Omental fat pad (tissue), 4 donors: ENCODE measurements around the gene COMMD4. TPM values are rescaled to one million over a fixed set of nuclear protein-coding genes. Genes with fewer than 3 reads are reported as not detected.

Experiments
- ATAC-seq: fragments of 150-250 bp; one replicate; pipeline ENCODE4 v1.9.1; 2016; ENCODE audit warnings: mild to moderate bottlenecking, moderate library complexity; ENCODE audit not compliant: low FRiP score
- DNase-seq: peaks from one replicate; pipeline ENCODE4 v3.0.0-alpha.2; 2019; ENCODE audit warnings: low spot score
- CTCF ChIP-seq, 3 donors: fragments of 450-650 bp; IDR thresholded peaks; one replicate each; pipeline ENCODE4 v1.5.1; 2016 to 2017; ENCODE audit warnings: antibody characterized with exemption in 3 of 3, mild to moderate bottlenecking in 3 of 3, moderate library complexity in 2 of 3
- total RNA-seq, 4 donors: library from RNA; depleted of rRNA; stranded (reverse); fragments of >200 nt; gene quantifications; one replicate each; pipeline ENCODE4 v1.1.0, GENCODE V29; 2016

Gene COMMD4
- total RNA-seq, 4 donors from 2014 or later, result 41.4 to 71.6 (median 50.7) TPM

- TF ChIP-seq CTCF (IDR thresholded peaks at IDR 0.05), result no peak
- DNase-seq (no peak), ATAC-seq (no peak)
These were observed 23.8 kb downstream of the COMMD4 start for GRCh38 chr15:75359537-75360250.

GRCh38 chr15:75360391-75360790 lies 24.5 kb downstream of the COMMD4 start:
- ATAC-seq (no peak), DNase-seq (no peak)
- TF ChIP-seq CTCF (IDR thresholded peaks at IDR 0.05), result no peak

DNA sequence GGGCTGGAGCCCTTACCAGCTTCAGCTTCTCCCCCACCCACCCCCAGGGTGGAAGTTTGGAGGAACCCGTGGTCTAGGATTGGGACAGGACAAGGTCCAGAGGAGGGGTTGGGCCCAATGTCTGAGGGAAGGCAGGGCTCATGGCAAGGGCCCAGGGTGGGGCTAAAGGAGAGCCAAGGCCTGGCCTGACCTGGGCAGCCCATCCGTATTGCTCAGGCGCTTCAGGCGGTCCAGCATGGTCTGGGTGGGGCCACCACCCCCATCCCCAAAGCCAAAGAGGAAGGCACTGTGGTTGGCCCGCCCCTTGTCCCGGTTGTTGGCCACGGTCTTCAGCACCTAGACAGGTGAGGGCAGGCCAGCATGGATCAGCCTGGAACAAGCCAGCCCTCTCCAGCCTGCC lies 25.0 kb downstream of the COMMD4 start:
- no peak for TF ChIP-seq CTCF (IDR thresholded peaks at IDR 0.05)
- DNase-seq (no peak), ATAC-seq (no peak)

DNA sequence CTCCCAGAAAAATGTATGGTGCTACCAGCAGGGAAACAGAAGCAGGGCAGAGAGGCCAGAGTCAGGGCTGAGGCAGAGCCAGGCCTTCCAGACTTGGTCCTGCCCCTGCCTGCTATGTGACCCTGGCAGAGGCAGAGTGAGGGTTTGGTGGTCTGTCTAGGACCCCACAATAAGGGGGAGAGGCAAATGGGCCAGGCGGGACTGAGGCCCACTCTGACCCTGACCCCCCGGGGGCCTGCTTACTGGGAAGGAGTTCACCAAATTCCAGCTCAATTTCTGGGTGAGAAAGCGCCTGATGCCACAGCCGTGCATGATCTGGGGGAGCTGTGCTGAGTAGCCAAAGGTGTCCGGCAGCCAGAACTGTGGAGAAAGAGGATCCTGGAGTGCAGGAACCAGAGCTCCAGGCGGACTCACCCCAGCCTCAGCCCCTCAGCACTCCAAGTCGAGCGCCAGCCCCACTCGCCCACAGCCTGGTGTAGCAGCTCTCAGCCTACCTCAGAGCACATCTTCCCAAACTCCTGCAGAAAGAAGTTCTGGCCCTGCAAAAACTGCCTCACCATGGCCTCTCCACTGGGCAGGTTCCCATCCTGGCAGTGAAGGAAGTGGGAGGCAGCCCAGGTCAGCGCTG lies 25.6 kb downstream of the COMMD4 start:
- ATAC-seq (no peak), DNase-seq (no peak)
- no peak for TF ChIP-seq CTCF (IDR thresholded peaks at IDR 0.05)

- no peak for TF ChIP-seq CTCF (IDR thresholded peaks at IDR 0.05)
- DNase-seq, result no peak
These were observed 26.3 kb downstream of the COMMD4 start for GRCh38 chr15:75361989-75362641.

GRCh38 chr15:75362642-75363249 lies 26.9 kb downstream of the COMMD4 start:
- ATAC-seq, result no peak
- TF ChIP-seq CTCF (IDR thresholded peaks at IDR 0.05), result no peak
- DNase-seq, result no peak

More at GRCh38 chr15:75361989-75362641, 26.3 kb downstream of the COMMD4 start:
- no peak for ATAC-seq
